ENCODE measurements around the gene BCL2L11.

Gene BCL2L11

DNA sequence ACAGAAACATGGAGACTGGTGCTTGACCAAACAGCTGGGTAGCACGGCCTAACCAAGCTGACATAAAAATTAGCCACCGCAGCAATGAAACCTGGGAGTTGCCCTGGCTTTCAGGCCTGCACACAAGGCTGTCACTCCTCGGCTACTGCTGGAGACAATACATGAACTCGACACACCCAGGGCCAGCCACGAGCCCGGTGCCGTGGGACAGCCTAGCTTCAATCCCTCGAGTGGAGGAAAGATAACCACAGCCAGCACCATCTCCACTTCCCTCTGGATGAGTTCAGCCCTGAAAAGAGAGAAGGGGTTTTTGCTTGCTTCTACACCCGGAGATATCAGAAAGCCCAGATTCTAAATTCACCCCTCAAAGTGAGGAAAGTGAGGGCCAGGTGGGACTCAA is 78.0 kb downstream of the BCL2L11 start:
- no peak for DNase-seq

DNA sequence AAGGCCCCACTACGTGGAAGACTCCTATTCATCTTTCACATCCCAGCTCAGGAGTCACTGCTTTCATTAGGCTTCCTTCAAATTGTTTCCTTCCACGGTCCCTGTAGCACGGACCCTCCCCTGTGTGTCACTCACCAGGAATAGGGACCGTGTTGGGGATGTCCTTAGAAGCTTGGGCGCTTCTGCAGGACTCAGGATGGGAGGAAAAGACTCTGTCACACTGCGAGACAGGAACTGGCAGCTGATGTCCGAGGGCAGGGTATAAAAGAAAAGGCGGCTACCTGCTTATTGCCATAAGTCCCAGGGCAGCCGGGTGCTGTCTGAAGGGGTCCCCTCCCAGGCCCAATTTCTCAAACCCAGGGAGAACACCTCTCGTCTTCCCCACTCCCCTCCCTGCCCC is 79.1 kb downstream of the BCL2L11 start:
- no peak for DNase-seq

DNA sequence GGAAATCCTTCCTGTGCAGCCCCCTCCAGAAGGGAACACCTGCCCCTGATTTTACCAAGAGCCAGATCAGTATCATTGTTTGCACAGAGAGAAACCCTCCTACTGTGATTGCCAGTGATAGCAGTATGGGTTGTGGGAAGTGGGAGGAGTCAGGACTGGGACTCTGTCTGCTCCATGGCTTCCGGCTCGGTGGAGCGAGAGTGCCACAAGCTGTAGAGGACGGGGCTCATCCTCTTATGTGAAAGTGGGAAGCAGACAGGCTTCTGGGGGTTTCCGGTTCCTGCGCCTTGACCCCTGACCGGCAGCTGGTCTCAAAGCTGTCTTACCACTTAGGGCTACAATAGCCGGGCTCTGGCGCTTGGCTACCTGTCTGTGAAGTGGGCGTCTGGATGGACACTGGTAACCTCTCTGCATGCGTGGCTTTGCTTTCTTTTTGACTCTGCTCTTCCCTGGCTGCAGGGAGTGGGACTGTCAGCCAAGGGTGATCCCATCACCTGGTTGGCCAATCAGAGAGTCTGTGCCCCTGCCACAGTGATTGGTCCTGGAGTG is 79.7 kb downstream of the BCL2L11 start:
- no peak for DNase-seq

DNA sequence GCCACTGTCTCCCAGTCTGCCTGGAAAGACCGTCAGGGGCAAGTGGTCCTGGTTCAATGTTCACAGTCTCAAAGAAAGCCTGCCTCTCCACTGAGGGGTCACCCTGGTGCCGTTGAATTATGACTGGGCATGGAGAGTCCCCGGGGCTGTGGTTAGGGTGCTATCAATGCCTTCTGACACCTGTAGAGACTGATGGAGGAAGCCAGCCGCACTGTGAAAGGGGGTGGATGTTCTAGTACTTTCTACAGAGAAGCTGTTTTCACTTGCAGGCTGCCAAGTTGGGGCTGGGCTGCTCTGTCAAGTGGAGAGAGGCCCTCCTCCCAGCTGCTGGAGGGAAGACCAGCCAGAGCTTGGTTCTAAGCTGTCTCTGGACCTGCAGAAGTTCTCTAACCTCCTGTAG is 80.5 kb downstream of the BCL2L11 start:
- no peak for DNase-seq

DNA sequence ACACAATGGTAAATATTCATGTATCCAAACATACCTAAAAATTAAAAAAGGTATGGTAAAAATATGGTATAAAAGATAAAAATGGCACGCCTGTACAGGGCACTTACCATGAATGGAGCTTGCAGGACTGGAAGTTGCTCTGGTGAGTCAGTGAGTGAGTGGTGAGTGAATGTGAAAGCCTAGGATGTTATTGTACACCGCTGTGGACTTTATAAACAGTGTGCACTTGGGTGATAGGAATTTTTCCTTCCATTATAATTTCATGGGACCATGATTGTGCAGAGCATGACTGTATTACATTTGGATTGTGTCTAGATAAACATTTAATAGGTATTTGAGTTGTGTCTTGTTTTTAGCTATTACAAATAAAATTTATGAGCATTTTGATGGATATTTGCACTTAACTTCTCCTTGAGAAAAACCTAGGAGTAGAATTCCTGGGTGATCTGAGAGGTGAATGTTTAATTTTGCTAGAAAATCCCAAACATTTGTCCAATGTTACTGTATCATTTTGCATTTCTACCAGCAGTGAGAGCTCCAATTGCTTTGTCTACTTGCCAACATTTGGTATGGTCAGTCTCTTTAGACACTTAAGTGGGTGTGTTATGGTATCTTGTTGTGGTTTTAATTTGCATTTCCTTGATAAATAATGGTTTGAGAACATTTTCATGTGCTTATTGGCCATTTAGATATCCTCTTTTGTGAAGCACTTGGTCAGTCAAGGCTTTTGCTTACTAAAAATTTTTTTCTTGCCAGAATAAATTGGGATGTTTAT is 81.7 kb downstream of the BCL2L11 start:
- no peak for DNase-seq

DNA sequence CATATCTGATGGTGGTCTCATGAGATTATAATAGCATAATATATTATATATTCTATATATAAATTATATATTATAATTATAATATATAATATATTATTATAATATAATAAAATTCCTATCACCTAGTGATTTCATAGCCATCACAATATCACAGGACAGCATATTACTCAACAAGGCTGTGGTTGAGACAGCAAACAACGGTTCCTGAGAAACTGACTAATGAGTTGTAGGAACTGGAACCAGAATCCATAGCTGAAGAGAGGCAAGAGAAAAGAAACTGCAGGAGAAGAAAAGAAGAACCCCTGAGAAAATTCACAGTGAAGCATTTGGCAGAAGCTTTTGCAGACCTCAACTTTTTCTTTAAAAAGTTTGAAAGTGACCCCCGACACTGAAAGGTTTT is 84.0 kb downstream of the BCL2L11 start:
- DNase-seq, result no peak

DNA sequence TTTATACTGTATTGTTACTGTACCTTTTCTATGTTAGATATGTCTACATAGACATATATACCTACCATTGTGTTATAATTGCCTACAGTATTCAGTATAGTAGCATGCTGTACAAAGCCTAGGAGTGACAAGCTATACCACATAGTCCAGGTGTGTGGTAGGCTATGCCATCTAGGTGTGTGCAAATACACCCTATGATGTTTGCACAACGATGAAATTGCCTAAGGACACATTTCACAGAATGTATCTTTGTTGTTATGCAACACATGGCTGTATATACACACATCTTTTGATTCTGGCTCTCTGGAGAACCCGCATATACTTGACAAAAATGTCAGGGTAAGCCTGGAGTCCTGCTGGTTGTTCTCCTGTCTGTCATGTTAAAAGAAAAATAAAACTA is 85.1 kb downstream of the BCL2L11 start:
- DNase-seq, result no peak

DNA sequence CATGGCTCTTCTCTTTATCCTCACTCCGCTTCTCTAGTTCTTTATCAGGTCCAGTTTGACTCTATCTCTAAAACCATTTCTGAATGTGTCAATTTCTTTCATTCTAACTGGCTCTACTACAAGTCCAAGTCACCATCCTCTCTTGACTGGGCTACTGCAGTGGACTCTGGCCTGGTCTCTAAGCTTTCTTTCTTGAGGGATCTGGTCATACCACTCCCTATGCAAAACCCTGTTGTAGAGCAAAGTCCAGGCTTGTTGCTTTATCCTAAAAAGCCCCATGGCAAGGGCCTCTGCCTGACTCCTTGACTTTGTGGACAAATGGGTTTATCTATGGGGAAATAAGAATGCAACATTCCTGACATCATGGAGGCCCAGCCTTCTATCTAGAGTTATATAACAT is 87.1 kb downstream of the BCL2L11 start:
- DNase-seq, result no peak

DNA sequence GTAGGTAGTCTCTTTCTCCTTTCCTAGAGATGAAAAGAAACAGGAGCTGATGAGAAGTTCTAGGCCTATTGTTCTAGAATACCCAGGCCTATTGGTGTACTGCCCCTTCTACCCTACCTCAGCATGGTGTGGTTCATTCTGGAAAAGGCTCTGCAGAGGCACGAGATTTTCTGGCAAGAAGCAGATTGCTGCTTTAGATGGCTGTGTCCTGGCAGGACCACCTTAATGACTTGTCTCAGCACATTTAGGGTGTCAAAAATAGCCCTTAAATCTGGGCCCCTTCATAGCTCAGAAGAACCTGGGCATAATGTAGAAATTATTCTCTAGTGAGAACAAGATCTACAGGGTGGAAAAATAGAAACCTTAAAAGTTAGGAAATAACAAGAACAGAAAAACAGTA is 87.9 kb downstream of the BCL2L11 start:
- no peak for DNase-seq

DNA sequence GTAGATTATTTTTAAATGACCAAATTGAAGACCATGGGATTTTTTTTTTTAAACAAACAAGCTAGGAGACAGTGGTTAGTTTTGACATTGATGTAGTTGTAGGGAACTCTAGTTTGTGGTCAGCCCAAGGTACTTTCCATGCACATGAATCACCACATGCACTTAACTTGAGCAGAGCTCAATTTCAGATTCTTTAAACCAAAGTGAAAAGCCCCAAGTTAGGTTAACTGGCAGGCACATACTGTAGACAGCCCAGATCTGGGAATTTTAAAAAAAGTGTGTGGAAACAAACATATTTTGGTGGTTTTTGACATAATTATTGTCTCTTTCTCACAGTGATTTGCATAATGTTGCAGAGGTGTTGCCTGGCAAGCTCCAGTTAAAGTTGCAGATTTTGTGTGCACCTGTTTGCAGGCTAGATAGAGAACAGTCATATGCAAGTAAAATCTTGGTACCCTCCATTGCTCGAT is 88.4 kb downstream of the BCL2L11 start:
- DNase-seq, result no peak

DNA sequence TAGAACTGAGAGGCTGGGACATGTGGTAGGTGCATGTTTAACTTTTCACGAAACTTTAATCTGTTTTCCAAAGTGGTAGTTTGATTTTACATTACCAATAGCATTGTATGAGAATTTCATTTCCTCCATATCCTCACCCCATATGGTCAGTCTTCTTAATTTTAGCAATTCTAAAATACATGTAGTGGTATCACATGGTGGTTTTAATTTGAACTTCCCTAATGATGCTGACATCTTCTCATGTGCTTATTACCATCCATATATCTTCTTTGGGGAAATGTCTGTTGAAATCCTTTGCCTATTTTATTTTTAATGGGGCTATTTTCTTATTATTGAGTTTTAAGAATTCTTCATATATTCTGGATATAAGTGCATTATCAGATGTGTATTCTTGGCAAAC is 89.3 kb downstream of the BCL2L11 start:
- no peak for DNase-seq

DNA sequence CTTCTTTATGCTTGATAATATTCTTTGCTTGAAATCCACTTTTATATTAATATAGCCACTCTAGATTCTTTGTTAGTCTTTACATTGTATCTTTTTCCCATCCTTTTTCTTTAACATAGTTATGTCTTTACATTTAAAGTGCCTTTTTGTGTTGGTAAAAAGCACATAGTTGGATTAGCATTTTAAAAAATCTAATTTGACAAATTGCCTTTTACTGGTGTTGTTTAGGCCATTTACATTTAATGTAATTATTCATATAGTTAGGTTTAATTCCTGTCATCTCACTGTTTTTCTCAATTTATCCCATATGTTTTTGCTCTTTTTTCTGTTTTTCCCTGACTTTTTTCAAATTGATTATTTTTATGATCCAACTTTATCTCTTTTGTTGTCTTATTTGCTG is 93.2 kb downstream of the BCL2L11 start:
- DNase-seq, result no peak

DNA sequence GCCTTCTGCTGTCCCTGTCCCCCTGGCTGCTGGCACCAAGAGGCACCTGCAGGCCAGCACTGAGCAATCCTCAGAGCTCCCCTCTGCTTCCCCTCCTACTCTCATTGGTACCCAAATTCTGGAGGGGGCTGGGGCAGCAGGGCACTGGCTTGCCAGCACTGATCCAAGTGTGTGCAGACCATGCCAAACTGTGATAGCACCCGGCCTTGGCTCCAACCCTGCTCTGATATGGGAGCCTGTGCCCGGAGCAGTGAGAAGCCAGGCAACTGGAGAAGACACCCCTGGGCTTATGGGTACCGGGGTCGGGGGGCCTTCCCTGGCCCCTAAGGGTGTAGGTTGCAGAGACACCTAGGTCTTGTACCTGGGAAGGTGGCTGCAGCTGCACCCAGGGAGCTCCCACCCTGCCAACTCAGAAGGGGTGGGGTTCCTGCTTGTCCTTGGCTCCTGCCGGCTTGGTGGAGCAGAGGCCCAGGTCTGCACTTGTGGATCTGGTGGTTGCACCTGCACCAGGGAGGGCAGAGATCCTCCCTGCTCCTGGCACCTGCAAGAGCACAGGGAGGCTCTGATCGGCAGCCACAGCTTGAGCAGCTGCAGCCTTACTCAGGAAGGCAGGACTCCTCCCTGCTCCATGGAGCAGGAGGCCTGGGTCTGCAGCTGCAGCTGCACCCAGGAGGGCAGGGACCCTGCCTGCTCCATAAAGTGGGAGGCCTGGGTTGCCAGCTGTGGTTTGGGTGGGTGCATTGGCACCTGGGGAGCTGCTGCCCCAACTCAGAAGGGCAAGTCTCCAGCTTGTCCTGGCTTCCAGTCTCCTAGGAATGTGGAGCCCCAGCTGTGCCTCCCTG is 96.3 kb downstream of the BCL2L11 start:
- DNase-seq, result no peak

All from KG1 (cell line).